DOHH2 (cell line): ENCODE results near the gene KRTAP10-12.

Experiments used
- H3F3A ChIP-seq: fragments of 200-600 bp; sonication (generic), shearing (Covaris generic); 2 replicates; pipeline ENCODE4 v1.6.0; 2016; ENCODE audit warnings: antibody characterized with exemption, mild to moderate bottlenecking; ENCODE audit not compliant: control insufficient read depth, insufficient read depth
- H3K27ac ChIP-seq: fragments of 200-600 bp; sonication (generic); 2 replicates; pipeline ENCODE4 v1.5.1; 2014; ENCODE audit warnings: low read depth, mild to moderate bottlenecking, low read length, moderate library complexity
- H3K27me3 ChIP-seq: fragments of 200-600 bp; sonication (generic); 2 replicates; pipeline ENCODE4 v1.6.1; 2014; ENCODE audit warnings: mild to moderate bottlenecking, low read length, mixed read lengths; ENCODE audit not compliant: control insufficient read depth
- H3K36me3 ChIP-seq: fragments of 200-600 bp; sonication (generic); 2 replicates; pipeline ENCODE4 v1.6.1; 2014; ENCODE audit warnings: mild to moderate bottlenecking, low read length, moderate library complexity, mixed read lengths; ENCODE audit not compliant: control insufficient read depth
- H3K4me1 ChIP-seq: fragments of 200-600 bp; sonication (generic); 2 replicates; pipeline ENCODE4 v1.6.1; 2014; ENCODE audit warnings: mild to moderate bottlenecking, low read length, mixed read lengths; ENCODE audit not compliant: control insufficient read depth
- H3K4me2 ChIP-seq: fragments of 200-600 bp; sonication (generic); 2 replicates; pipeline ENCODE4 v1.6.0; 2014; ENCODE audit warnings: mild to moderate bottlenecking, low read length, moderate library complexity
- H3K4me3 ChIP-seq: fragments of 200-600 bp; sonication (generic); 2 replicates; pipeline ENCODE4 v1.5.1; 2014; ENCODE audit warnings: mild to moderate bottlenecking, low read length, mixed read lengths
- H3K79me2 ChIP-seq: fragments of 200-600 bp; sonication (generic); 2 replicates; pipeline ENCODE4 v1.6.1; 2014; ENCODE audit warnings: mild to moderate bottlenecking, low read length, mixed read lengths; ENCODE audit not compliant: control insufficient read depth
- H3K9me2 ChIP-seq: fragments of 200-600 bp; sonication (generic); replicated peaks from 2 replicates; pipeline ENCODE4 v1.6.1; 2014; ENCODE audit warnings: mild to moderate bottlenecking, low read length, mixed read lengths; ENCODE audit not compliant: control insufficient read depth
- H3K9me3 ChIP-seq: fragments of 200-600 bp; sonication (generic); 2 replicates; pipeline ENCODE4 v1.6.1; 2014; ENCODE audit warnings: antibody characterized with exemption, low read length, mixed read lengths; ENCODE audit not compliant: control insufficient read depth, insufficient read depth
- H4K20me1 ChIP-seq: fragments of 200-600 bp; sonication (generic); 2 replicates; pipeline ENCODE4 v1.6.0; 2014; ENCODE audit warnings: low read depth, mild to moderate bottlenecking, antibody characterized with exemption, low read length, moderate library complexity; ENCODE audit not compliant: control insufficient read depth, insufficient read depth
- CTCF ChIP-seq: fragments of 200-600 bp; sonication (generic); IDR thresholded peaks from one replicate; pipeline ENCODE4 v1.5.1; 2014; ENCODE audit warnings: antibody characterized with exemption, mild to moderate bottlenecking, low read depth, low read length; ENCODE audit not compliant: poor library complexity, severe bottlenecking
- EZH2phosphoT487 ChIP-seq: fragments of 200-600 bp; sonication (generic); IDR thresholded peaks from 2 replicates; pipeline ENCODE4 v1.6.1; 2017; ENCODE audit warnings: borderline replicate concordance, mild to moderate bottlenecking, antibody characterized with exemption, low read length, moderate library complexity, mixed read lengths

KRTAP10-12 gene

GRCh38 chr21:44737706-44738354 is 40.9 kb downstream of the KRTAP10-12 start:
- TF ChIP-seq CTCF (no peak), EZH2phosphoT487 (no peak)
- H3K4me2 ChIP-seq = no peak overlapping the region
- H4K20me1 ChIP-seq = no peaks in the 10 kb centered on the region
- H3K79me2 ChIP-seq = no peaks in the 10 kb centered on the region
- H3K36me3 ChIP-seq = no peaks in the 10 kb centered on the region
- H3K27ac ChIP-seq = no peak overlapping the region
- H3F3A ChIP-seq = no peaks in the 10 kb centered on the region
- no peaks in the 10 kb centered on the region for H3K9me3 ChIP-seq
- H3K9me2 ChIP-seq = no peaks in the 10 kb centered on the region
- H3K4me3 ChIP-seq = no peak overlapping the region
- H3K4me1 ChIP-seq = no peaks in the 10 kb centered on the region
- H3K27me3 ChIP-seq = peaks cover 7% of the 10 kb centered on the region

- H3K4me3 ChIP-seq = no peak overlapping the region
- no peaks in the 10 kb centered on the region for H3K4me1 ChIP-seq
- H3K9me3 ChIP-seq = no peaks in the 10 kb centered on the region
- H3K9me2 ChIP-seq = no peaks in the 10 kb centered on the region
- H3K79me2 ChIP-seq = no peaks in the 10 kb centered on the region
- no peaks in the 10 kb centered on the region for H3F3A ChIP-seq
- peaks cover 7% of the 10 kb centered on the region for H3K27me3 ChIP-seq
- no peak overlapping the region for H3K27ac ChIP-seq
- no peaks in the 10 kb centered on the region for H4K20me1 ChIP-seq
- no peak overlapping the region for H3K4me2 ChIP-seq
- TF ChIP-seq EZH2phosphoT487 (no peak), CTCF (no peak)
- H3K36me3 ChIP-seq = no peaks in the 10 kb centered on the region
These were observed 41.6 kb downstream of the KRTAP10-12 start for GRCh38 chr21:44738621-44739020.

- Histone ChIP-seq H3F3A (no peaks in the 10 kb centered on the region), H3K4me3 (no peak overlapping the region), H3K9me2 (no peaks in the 10 kb centered on the region), H4K20me1 (no peaks in the 10 kb centered on the region), H3K27me3 (peaks cover 7% of the 10 kb centered on the region), H3K27ac (no peak overlapping the region), H3K9me3 (no peaks in the 10 kb centered on the region), H3K36me3 (no peaks in the 10 kb centered on the region), H3K79me2 (no peaks in the 10 kb centered on the region), H3K4me2 (no peak overlapping the region), H3K4me1 (no peaks in the 10 kb centered on the region)
- TF ChIP-seq CTCF (no peak), EZH2phosphoT487 (no peak)
These were observed 42.3 kb downstream of the KRTAP10-12 start for GRCh38 chr21:44739316-44739715.
